ENCODE results near the gene ARHGEF4.

The ARHGEF4 gene

GRCh38 chr2:130851624-130852382 is 15.1 kb downstream of the ARHGEF4 start:
- TF ChIP-seq, protein P1, sequence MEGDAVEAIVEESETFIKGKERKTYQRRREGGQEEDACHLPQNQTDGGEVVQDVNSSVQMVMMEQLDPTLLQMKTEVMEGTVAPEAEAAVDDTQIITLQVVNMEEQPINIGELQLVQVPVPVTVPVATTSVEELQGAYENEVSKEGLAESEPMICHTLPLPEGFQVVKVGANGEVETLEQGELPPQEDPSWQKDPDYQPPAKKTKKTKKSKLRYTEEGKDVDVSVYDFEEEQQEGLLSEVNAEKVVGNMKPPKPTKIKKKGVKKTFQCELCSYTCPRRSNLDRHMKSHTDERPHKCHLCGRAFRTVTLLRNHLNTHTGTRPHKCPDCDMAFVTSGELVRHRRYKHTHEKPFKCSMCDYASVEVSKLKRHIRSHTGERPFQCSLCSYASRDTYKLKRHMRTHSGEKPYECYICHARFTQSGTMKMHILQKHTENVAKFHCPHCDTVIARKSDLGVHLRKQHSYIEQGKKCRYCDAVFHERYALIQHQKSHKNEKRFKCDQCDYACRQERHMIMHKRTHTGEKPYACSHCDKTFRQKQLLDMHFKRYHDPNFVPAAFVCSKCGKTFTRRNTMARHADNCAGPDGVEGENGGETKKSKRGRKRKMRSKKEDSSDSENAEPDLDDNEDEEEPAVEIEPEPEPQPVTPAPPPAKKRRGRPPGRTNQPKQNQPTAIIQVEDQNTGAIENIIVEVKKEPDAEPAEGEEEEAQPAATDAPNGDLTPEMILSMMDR (IDR thresholded peaks at IDR 0.05) = peak; percentile 11; the same call in 1 of the 2 replicates

DNA sequence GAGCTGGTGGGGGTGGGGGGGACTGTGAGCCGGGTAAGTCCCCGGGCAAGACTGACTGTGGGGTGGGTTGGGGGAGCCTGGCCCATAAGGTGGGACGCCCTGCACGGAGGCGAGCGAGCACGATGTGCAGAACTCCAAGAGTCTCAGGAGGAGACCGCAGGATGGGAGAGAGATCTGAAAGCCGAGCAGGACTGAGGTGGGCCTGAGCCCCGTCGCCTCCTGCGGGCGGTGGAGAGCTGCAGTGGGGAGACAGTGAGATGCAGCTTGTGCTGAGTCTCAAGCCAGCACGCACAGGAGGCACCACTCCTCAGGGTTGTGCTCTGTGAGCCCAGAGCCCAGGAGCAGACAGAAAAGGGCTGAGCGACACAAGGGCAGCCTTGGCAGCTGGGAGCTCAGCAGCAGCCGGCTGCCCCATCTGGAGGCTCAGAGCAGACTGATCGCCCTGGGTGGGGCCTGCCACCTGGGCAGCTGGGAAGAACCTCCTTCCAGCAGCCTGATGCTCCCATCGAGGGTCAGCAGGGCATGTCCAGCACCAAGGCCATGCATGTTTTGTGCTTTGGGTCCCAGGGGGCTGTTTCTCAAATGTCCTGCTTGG is 15.9 kb downstream of the ARHGEF4 start:
- TF ChIP-seq, protein P1 (IDR thresholded peaks at IDR 0.05) = no peak

DNA sequence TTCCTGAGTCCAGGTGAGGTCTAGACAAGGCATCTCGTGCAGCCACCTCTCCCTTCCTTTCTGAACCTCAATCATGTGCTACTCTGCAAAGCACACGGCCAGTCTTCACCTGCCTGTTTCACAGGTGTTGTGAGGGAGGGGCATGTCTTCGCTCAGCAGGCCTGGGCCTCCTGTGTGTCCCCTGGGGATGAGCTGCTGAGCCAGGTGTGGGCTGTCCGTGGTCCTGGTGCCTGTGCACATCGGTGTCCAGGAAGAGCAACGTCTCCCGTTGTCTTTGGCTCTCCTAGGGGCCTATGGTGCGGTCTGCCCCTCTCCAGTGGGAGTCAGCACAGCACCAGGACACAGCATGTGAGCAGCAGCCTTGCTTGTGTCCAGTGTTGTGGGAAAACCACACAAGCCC is 16.7 kb downstream of the ARHGEF4 start:
- TF ChIP-seq, protein P1 (IDR thresholded peaks at IDR 0.05) = no peak

- TF ChIP-seq, protein P1 (IDR thresholded peaks at IDR 0.05) = no peak
Observed at GRCh38 chr2:130854301-130854700, 17.6 kb downstream of the ARHGEF4 start.

GRCh38 chr2:130864830-130865800 is 28.4 kb downstream of the ARHGEF4 start:
- TF ChIP-seq, protein P1 (IDR thresholded peaks at IDR 0.05) = no peak

DNA sequence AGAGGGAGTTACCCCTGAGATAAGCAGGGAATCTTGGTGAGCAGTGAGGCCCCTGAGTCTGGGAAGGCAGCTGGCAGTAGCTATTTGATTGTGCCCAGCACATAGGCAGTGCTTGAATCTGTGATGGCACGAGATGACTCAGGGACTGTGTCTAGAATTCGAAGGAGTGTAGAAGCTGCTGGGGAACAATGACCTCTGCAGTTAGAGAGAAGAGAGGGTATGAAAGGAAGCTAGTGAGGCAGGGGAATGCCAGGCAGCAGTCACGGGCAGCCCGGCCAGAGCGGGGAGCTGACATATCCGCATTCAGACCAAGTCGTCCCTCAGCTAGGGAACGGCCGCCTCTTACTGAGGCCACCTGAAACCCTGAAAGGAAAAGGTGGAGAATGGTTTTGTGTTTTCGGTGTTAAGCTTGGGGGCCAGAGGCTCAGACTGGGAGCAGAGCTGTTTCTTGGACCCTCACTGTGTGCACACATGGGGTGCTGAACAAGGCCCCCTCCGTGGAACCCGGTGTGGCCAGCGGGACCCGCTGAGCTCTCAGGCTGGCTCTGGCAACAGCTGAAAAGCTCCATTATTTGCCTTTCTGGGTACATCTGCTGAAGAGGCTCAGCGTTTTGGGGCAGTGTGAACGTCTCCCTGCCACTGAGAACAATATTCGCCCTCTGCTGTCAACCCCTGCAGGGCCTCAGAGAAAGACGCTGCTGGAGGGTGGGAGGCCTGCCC is 32.9 kb downstream of the ARHGEF4 start:
- TF ChIP-seq, protein P1 (IDR thresholded peaks at IDR 0.05) = no peak

GRCh38 chr2:130870161-130870485 is 33.4 kb downstream of the ARHGEF4 start:
- TF ChIP-seq, protein P1 (IDR thresholded peaks at IDR 0.05) = no peak

All from LNCAP (cell line).